ENCODE measurements around the gene NHSL2.

Gene NHSL2

DNA sequence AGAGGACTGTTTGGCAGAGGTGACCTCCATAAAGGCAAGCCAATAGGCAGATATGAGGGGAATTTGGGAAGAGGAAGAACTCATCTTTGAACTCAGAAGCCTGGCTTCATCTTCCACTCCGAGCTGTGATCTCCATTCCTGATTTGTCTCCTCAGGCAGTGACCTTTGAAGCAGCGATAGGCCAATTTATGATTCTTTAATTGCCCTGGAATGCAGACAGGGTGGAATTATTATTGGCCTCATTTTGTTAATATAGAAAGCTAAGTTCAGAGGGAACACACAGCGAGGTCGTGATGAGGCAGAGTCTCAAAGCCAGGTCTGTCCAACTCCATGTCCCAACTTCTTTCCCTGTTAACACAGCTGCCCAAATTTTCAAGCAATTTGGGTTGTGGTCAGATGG lies 204.2 kb downstream of the NHSL2 start:
- DNase-seq = no peak

DNA sequence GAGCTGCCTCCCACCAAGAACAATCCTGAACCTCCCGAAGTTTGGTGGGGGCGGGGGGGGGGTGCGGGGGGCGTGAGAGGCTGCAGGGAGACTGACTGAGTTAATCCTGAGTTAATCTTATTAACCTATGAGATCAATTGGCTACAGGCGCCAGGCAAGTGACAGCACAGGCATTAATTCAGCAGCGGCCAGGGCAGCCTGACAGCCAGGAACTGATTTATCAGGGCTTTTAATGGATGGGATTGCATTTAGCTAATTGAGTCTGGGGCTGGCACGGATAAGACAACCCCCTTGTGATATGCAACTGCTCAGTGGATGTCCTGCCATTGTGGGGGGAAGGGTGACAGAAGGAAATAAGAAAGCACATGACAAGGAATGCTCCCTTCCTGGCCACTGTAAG lies 204.7 kb downstream of the NHSL2 start:
- no peak for DNase-seq

DNA sequence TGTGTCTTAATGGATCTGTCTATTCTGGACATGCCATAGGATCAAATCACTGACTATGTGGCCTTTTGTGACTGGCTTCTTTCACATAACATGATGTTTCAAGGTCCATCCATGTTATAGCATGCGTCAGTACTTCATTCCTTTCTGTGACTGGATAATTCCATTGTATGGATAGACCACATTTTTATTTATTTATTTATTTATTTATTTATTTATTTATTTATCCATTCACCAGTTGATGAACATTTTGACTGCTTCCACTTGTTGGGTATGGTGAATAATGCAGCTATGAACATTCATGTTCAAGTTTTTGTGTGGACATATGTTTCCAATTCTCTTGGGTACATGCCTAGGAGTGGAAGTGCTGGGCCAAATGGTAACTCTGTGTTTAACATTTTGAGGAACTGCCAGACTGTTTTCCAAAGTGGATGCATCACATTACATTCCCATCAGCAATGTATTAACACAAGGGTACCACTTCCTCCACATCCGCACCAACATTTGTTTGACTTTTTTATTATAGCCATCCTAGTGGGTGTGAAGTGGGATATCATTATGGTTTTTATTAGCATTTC lies 207.1 kb downstream of the NHSL2 start:
- no peak for DNase-seq

- peak; percentile 31 for DNase-seq
These were observed 210.2 kb downstream of the NHSL2 start for GRCh38 chrX:72120837-72121236.

GRCh38 chrX:72121383-72121782 lies 210.7 kb downstream of the NHSL2 start:
- DNase-seq = no peak

GRCh38 chrX:72122621-72123337 lies 212.1 kb downstream of the NHSL2 start:
- no peak for DNase-seq

- no peak for DNase-seq
These were observed 213.0 kb downstream of the NHSL2 start for GRCh38 chrX:72123471-72124185.

GRCh38 chrX:72124540-72125201 lies 214.0 kb downstream of the NHSL2 start:
- no peak for DNase-seq

GRCh38 chrX:72125331-72126047 lies 214.8 kb downstream of the NHSL2 start:
- no peak for DNase-seq

GRCh38 chrX:72126048-72126415 lies 215.4 kb downstream of the NHSL2 start:
- no peak for DNase-seq

DNA sequence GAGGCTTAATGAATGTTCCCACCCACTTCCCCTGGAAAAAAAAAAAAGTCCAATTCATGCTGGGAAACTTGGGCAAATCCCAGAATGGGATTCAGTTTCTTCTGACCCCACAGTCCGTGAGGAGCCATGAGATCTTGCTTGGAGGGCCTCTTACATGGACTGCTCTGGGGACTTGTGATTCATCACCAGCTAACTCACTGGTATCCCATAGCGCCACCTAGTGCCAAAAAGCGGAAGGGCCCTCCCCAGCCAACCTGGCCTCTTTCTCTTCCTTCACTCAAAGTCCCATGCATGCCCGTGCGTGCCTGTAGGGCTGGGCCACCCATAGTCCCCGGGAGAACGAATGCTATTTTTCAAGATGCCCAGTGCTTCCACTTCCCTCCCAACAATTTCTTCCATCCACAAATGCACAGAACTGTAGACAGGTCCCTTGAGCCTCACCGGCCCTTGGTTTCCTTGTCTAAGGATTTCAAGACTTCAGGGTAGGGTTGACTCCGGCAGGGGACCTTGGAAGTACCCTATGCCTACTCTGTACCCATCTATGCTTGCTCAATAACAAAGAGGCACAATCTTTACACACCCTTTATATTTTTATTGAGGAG lies 216.0 kb downstream of the NHSL2 start:
- peak; percentile 91 for DNase-seq

- no peak for DNase-seq
These were observed 216.7 kb downstream of the NHSL2 start for GRCh38 chrX:72127332-72127731.

DNA sequence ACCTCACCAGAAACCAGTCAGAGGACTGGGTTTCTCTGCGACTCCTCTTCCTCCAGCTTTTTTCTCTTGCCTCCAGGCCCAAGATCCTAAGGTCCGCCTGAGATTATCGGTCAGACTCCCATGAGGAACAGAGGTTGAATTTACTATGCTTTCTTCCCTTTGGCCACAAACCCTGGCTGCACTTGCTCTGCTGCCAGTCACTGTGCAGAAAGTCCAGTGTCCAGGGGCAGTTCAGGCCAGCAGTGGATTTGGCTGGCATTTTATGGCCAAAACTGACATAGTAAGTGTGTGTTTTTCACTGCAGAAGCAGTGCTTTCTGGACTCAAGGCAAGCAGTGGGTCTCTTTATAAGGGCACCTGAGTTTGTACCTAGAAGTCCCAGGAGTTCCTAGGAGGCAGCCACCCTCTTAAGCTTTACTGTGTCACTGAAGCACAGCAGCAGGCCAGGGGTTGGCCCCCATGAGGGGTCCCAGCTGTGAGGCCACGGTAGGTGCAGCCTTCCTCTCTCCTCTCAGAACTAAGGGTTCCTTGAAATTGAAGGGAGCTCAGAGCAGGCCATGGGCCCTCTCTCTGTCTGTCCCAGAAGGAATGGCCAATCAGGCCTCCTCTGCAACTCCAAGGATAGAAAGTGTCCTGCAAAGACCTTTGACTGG lies 217.7 kb downstream of the NHSL2 start:
- no peak for DNase-seq

GRCh38 chrX:72128881-72129280 lies 218.2 kb downstream of the NHSL2 start:
- DNase-seq = no peak

DNA sequence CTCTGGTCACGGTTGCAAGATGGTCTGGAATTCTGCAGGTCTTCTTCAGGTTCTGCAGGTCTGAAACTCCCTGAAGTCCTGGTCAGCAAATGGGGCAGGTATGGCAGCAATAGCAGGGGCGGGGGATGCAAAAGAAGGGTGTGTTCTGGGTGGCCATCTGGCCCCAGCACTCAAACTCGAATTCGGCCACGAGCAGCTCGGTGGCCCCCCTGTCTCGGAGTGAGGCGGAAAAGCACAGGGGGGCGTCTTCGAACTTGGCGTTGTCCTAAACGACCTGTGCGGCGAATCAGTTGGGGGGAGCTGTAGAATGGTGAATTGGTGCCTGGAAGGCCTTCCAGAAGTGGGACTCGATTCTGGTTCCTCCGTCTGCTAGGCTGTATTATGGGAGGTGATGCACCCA lies 219.0 kb downstream of the NHSL2 start:
- DNase-seq = no peak

GRCh38 chrX:72130156-72130761 lies 219.6 kb downstream of the NHSL2 start:
- no peak for DNase-seq

- DNase-seq = no peak
These were observed 220.2 kb downstream of the NHSL2 start for GRCh38 chrX:72130762-72131250.

GRCh38 chrX:72131317-72132294 lies 221.0 kb downstream of the NHSL2 start, which contains the start of gene RTL5:
Gene RTL5 (minus strand): TSS chrX:72131915.
- peak; percentile 94 for DNase-seq

GRCh38 chrX:72132456-72132855 lies 221.8 kb downstream of the NHSL2 start:
- no peak for DNase-seq

All from NCI-H1694 (cell line).